Caco-2 (cell line): ENCODE data around the gene NFKBIL1. TPM values are rescaled to one million over a fixed set of nuclear protein-coding genes. Genes with fewer than 3 reads are reported as not detected.
"Not testable (repeated sequence)": the region's sequence is repeated elsewhere in the genome, so short reads cannot be mapped to it uniquely, and the experiment has no call there.

Experiments used
- BruUV-seq: library from RNA; stranded (reverse); fragments of 400-500 nt; replicated peaks from 2 replicates; lab custom pipeline; 2021; lab: Mats Ljungman, UMichigan
- CTCF ChIA-PET: fragments of 300-600 bp; sonication (Branson Sonifier 250); formaldehyde crosslinking; loops from one replicate; lab custom pipeline; 2022; ENCODE audit warnings: antibody characterized with exemption; lab: Charles Lee
- POLR2A ChIA-PET: fragments of 300-600 bp; sonication (Branson Sonifier 250); formaldehyde crosslinking; loops from one replicate; lab custom pipeline; 2022; ENCODE audit warnings: antibody characterized with exemption; lab: Charles Lee
- DNase-seq, 2 experiments: peaks; one replicate each; pipeline versions ENCODE4 v3.0.0 to v3.0.0-alpha.2; 2020 to 2022
- H3K27me3 ChIP-seq: replicated peaks from 2 replicates; pipeline ENCODE4 v1.6.0; 2011; ENCODE audit warnings: low read length; ENCODE audit not compliant: control insufficient read depth, insufficient read depth
- H3K36me3 ChIP-seq: 2 replicates; pipeline ENCODE4 v1.5.1; 2011; ENCODE audit warnings: low read length; ENCODE audit not compliant: control insufficient read depth, insufficient read depth
- H3K4me1 ChIP-seq: fragments of 250-450 bp; sonication (Bioruptor Pico); 2 replicates; pipeline ENCODE4 v1.5.1; 2020; ENCODE audit warnings: mild to moderate bottlenecking
- H3K4me3 ChIP-seq: 2 replicates; pipeline ENCODE4 v1.5.1; 2011; ENCODE audit warnings: low read depth, mild to moderate bottlenecking, control low read depth, low read length
- H3K9me3 ChIP-seq: fragments of 250-450 bp; sonication (Bioruptor Pico); 2 replicates; pipeline ENCODE4 v1.5.1; 2020; ENCODE audit warnings: mild to moderate bottlenecking, moderate library complexity
- H3K27ac Mint-ChIP-seq: one replicate; pipeline ENCODE4 v1.8.0; 2022; ENCODE audit warnings: mixed read lengths; ENCODE audit not compliant: unreplicated experiment
- H3K27me3 Mint-ChIP-seq: one replicate; pipeline ENCODE4 v1.8.0; 2022; ENCODE audit warnings: mixed read lengths; ENCODE audit not compliant: insufficient read depth, unreplicated experiment
- H3K36me3 Mint-ChIP-seq: one replicate; pipeline ENCODE4 v1.8.0; 2022; ENCODE audit warnings: mild to moderate bottlenecking, mixed read lengths; ENCODE audit not compliant: insufficient read depth, unreplicated experiment
- H3K4me1 Mint-ChIP-seq: one replicate; pipeline ENCODE4 v1.8.0; 2022; ENCODE audit warnings: low read depth, mixed read lengths; ENCODE audit not compliant: unreplicated experiment
- H3K4me3 Mint-ChIP-seq: one replicate; pipeline ENCODE4 v1.8.0; 2022; ENCODE audit warnings: mild to moderate bottlenecking, moderate library complexity, mixed read lengths; ENCODE audit not compliant: unreplicated experiment
- H3K9me3 Mint-ChIP-seq: one replicate; pipeline ENCODE4 v1.8.0; 2022; ENCODE audit warnings: mixed read lengths; ENCODE audit not compliant: unreplicated experiment
- intact Hi-C: fragments of 100-400 bp; cut with micrococcal nuclease; formaldehyde crosslinking; loops from one replicate; pipeline ENCODE4 v1.10.0; 2022; ENCODE audit not compliant: unreplicated experiment
- total RNA-seq: library from RNA; stranded (reverse); gene quantifications from 2 replicates; pipeline ENCODE4 v1.2.3, GENCODE V29; 2022
- TF ChIP-seq, protein P1 (sequence below), 2 experiments: fragments of 200-600 bp in 1 of 2; IDR thresholded peaks; 1 replicate in 1 of 2; 2 replicates in 1 of 2; pipeline versions ENCODE4 v1.5.1 to v1.8.0; 2011 to 2022; ENCODE audit warnings: antibody characterized with exemption in 1 of 2, control low read depth in 1 of 2, inconsistent platforms in 1 of 2, low read depth in 1 of 2, low read length in 1 of 2, mild to moderate bottlenecking in 1 of 2, moderate library complexity in 1 of 2; ENCODE audit not compliant: insufficient read depth in 1 of 2, severe bottlenecking in 1 of 2, unreplicated experiment in 1 of 2

Gene NFKBIL1
- total RNA-seq, 1 experiment from 2014 or later, result 14.7 TPM

DNA sequence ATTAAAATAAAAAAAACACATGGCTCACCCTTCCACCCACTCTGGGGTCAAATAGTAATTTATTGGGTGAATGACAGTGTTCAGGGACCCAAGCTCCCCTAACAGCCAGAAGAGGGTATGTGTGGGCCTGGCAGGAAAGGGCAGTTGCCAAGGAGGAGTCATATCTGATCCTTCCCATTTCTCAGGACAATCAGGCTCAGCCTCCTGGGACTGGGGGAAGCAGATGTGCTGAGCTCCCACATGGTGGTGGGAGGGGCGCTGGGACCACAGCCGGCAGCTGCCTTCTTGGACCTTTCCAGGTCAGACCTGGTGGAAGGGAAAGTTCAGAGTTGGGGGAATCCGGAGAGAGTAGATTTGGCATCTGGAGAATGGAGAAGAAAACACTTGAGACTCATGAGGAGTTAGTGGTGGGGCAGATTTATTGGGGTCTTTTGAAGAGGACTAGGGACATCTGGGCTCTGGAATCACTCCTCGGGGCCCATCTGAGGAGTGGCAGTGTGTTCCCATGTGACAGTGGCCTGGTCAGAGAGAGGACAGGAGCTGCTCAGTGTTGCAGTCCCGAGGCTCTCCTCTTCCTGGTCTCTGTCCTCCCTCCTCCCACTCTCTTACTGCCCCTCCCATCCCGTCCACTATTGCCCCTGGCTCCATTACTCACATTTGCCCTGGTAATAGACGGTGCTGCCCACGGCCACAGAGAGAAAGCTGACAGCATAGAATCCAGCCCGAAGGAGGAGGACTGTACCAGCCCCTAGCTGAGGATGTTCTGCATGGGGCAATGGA lies 41.7 kb downstream of the NFKBIL1 start:
- TF ChIP-seq, protein P1, sequence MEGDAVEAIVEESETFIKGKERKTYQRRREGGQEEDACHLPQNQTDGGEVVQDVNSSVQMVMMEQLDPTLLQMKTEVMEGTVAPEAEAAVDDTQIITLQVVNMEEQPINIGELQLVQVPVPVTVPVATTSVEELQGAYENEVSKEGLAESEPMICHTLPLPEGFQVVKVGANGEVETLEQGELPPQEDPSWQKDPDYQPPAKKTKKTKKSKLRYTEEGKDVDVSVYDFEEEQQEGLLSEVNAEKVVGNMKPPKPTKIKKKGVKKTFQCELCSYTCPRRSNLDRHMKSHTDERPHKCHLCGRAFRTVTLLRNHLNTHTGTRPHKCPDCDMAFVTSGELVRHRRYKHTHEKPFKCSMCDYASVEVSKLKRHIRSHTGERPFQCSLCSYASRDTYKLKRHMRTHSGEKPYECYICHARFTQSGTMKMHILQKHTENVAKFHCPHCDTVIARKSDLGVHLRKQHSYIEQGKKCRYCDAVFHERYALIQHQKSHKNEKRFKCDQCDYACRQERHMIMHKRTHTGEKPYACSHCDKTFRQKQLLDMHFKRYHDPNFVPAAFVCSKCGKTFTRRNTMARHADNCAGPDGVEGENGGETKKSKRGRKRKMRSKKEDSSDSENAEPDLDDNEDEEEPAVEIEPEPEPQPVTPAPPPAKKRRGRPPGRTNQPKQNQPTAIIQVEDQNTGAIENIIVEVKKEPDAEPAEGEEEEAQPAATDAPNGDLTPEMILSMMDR (IDR thresholded peaks at IDR 0.05; ENCODE audit: insufficient read depth in 1 of 2, low read depth in 1 of 2, low read length in 1 of 2, severe bottlenecking in 1 of 2, unreplicated experiment in 1 of 2), result no peak
- Mint-ChIP-seq H3K27ac (no peak overlapping the region), H3K9me3 (no peaks in the 10 kb centered on the region), H3K36me3 (no peaks in the 10 kb centered on the region), H3K4me1 (no peaks in the 10 kb centered on the region), H3K4me3 (no peak overlapping the region), H3K27me3 (no peaks in the 10 kb centered on the region)
- H3K4me3 ChIP-seq, result no peak overlapping the region
- intact Hi-C loops, result no loop called here
- no TSS peak for BruUV-seq
- no peak for DNase-seq
- no peaks in the 10 kb centered on the region for H3K4me1 ChIP-seq
- H3K36me3 ChIP-seq, result no peaks in the 10 kb centered on the region
- H3K27me3 ChIP-seq, result no peaks in the 10 kb centered on the region
- ChIA-PET CTCF (interaction anchor here (1.3 kb wide), 1 partner anchor 9 kb away, joined by 3 read pairs; no protein-coding TSS in a partner anchor), POLR2A (no interaction called here)
- no peaks in the 10 kb centered on the region for H3K9me3 ChIP-seq

DNA sequence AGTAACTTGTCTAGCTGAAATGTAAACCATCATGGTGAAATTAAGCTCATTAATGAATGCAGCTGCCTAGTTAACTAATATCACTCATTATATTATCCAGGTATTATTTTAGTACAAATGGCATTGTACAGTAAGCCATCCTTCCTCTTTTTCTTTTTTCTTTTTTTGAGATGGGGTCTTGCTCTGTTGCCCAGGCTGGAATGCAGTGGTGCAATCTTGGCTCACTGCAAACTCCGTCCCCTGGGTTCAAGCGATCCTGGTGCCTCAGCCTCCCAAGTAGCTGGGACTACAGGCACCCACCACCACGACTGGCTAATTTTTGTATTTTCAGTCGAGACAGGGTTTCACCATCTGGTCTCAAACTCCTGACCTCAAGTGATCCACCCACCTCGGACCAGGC lies 43.3 kb downstream of the NFKBIL1 start:
- H3K27me3 ChIP-seq, H3K4me3 Mint-ChIP-seq, H3K4me1 ChIP-seq, H3K36me3 Mint-ChIP-seq, H3K4me1 Mint-ChIP-seq, H3K27ac Mint-ChIP-seq, CTCF ChIA-PET, BruUV-seq, DNase-seq, intact Hi-C loops, H3K27me3 Mint-ChIP-seq, H3K9me3 ChIP-seq, H3K36me3 ChIP-seq, H3K9me3 Mint-ChIP-seq, H3K4me3 ChIP-seq, POLR2A ChIA-PET: not testable (repeated sequence)

DNA sequence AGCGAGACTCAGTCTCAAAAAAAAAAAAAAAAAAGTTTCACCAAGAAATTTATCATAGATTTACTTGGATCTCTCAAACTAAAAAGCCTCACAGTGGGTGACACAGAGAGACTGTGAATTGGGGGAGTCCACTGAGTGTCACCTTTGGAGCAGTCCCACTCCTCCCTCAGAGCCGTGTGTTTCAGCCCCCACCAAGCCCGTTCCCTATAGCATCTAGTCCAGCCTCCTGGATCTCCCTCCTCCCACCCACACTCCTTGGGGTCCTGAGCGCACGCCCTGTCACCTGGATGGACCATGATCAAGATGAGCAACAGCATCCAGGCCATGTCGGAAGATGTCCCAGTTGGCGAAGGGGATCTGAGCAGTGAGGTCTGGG lies 45.0 kb downstream of the NFKBIL1 start:
- H3K9me3 Mint-ChIP-seq, result no peaks in the 10 kb centered on the region
- no TSS peak for BruUV-seq
- H3K36me3 ChIP-seq, result no peaks in the 10 kb centered on the region
- H3K27ac Mint-ChIP-seq, result no peak overlapping the region
- CTCF ChIA-PET, result interaction anchor here (0.6 to 1.1 kb wide), 3 partner anchors 12 to 50 kb away, joined by 3 to 6 read pairs (median 5); no protein-coding TSS in a partner anchor
- no peaks in the 10 kb centered on the region for H3K4me1 Mint-ChIP-seq
- H3K4me3 Mint-ChIP-seq, result no peak overlapping the region
- no peaks in the 10 kb centered on the region for H3K27me3 ChIP-seq
- TF ChIP-seq, protein P1 (IDR thresholded peaks at IDR 0.05; ENCODE audit: insufficient read depth in 1 of 2, low read depth in 1 of 2, low read length in 1 of 2, severe bottlenecking in 1 of 2, unreplicated experiment in 1 of 2), result no peak
- H3K27me3 Mint-ChIP-seq, result no peaks in the 10 kb centered on the region
- intact Hi-C loops, result no loop called here
- no peaks in the 10 kb centered on the region for H3K4me1 ChIP-seq
- no peak overlapping the region for H3K4me3 ChIP-seq
- no peaks in the 10 kb centered on the region for H3K9me3 ChIP-seq
- POLR2A ChIA-PET, result no interaction called here
- no peaks in the 10 kb centered on the region for H3K36me3 Mint-ChIP-seq
- no peak for DNase-seq
